ENCODE data around the gene LHX3. TPM values are rescaled to one million over a fixed set of nuclear protein-coding genes. Genes with fewer than 3 reads are reported as not detected.
"Not testable (repeated sequence)": the region's sequence is repeated elsewhere in the genome, so short reads cannot be mapped to it uniquely, and the experiment has no call there.

LHX3 gene
- total RNA-seq, 1 donor from 2014 or later, result not detected

DNA sequence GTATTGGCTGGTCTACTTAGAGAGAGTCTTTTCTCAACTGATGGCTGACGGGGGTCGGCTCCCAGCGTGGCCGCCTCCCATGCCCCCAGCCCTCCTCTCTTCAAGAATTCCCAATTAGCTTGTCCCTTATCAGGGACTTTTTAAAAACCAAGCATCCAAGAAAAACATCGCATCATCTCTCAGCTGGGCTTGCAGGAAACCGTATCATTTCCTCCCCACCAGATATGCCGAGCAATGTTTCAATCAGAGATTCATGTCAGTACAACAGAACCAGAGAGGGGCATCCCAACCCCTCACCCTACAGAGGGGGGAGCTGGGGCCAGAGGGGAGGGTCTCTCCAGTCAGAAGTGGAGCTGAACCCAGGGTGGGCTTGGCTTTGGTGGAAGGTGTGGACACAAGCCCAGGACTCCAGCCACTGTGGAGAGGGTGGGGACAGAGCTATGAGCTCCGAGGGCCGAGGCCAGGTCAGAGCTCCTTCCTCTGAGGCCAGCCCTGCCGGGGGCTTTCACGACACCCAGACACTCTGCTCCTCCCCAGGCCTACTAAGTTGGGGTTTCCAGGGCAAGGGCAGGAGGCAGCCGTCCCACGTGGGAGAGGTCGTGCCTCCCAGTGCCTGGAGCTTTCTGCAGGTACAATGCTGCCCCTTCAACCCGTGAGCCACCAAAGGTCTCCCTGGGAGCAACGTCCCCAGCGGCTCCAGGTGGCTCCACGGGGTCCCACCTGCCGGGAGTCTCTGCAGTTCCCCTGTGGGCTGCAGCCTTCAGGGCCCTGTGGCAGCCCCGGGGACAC is 47.3 kb downstream of the LHX3 start:
- no peak for DNase-seq (ENCODE audit: low spot score)
- no peak for ATAC-seq

DNA sequence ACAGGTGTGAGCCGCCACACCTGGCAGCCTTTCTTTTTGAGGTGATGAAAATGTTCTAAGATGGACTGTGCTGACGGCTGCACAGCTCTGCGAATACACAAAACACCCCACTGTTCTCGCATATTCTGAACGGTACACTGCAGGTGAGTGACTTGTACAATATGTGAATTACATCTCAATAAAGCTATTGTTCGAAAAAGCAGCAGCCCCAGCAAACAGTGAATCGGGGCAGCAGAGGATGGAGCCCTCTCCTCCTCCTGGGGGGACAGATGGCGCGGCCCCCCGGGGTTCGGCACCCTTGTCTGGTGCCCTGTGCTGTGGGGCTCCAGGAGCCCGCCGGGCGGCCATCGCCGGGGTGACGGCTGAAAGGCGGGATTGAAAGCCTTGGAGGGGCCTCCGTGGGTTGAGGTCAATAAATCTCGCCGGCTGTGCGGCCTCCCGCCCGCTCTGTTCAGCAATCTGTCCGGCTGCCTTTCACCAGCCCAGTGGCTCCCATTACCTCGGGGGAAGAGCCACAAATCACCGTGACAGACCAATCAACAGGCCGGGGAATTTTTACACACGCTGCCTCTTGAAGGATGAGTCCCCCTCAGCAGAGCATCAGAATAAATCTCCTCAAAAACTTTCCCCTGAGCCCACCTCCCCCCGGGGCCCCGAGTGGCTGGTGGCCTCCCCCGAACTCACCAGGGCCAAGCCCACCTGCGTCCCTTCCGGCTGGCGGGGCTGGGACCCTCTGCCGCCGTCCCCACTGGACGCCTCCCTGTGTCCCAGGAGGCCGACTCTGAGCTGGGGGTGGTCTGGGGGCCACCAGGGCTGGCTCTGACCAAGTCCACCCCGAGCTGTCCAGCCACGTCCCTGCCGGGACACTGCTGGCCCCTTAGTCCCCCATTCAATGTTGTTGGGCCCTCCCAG is 48.5 kb downstream of the LHX3 start:
- no peak for DNase-seq (ENCODE audit: low spot score)
- no peak for ATAC-seq

DNA sequence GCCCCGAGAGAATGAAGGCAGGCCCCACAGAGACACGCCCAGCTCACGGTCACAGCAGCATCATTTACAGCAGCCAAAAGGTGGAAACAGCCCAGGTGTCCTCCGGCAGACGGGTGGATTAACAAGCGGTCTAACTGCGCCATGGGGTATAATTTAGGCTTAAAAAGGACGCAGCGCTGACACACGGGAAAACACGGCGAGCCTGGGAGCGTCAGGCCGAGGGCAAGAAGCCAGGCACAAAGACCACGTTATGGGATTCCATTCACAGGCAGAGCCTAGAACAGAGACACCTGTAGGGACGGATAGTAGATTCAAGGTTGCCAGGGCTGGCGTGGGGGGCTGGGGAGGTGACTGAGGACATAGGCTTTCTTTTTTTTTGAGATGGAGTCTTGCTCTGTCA is 49.4 kb downstream of the LHX3 start:
- no peak for ATAC-seq
- no peak for DNase-seq (ENCODE audit: low spot score)

DNA sequence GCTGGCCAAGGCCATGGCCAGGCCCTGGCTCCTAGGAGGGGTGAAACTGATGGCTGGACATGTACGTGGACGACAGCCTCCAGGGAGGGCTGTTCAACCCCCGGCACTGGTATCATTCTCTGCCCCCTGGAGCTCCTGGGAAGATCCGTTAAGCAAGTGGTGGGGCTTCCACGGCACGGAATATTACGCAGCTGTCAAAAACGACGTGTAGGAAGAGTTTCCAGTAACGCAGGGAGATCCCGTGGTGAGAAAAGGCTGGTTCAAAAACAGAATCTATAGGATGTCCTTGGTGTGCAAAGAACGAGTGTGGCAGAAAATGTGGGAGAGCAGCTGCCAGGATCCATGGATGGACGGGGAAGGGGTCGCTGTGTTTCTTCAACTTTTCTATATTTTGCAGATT is 50.0 kb downstream of the LHX3 start:
- ATAC-seq (no peak), DNase-seq (ENCODE audit: low spot score) (no peak)

DNA sequence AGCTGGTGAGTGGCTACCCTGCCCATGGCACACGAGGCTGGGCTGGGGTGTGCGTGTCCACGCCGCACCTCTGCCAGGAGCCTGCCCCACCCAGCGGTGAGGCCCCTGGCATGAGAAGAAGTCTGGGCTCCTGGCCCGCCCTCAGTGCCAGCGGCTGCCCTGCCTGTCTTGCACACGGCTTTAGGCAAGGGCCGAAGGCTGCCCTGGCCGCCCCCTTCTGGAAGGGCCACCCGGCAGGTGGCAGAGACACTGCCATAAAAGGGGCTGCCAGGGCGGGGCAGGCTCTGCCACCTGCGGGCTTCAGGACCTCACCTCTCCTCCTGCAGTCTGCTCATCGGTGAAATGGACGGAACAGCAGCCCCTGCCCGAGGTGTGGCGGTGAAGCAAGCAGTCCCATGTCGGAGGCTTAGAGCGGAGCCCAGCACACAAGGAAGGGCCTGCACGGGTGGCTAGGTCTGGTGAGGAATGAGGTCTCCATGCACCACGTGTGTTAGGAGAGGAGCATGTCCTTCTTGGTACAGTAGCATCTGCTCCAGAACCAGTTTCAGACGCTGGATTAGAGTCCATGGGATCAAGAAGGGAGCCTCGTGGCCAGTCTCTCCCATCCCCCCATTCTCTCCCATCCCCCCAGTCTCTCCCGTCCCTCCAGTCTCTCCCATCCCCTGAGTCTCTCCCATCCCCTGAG is 51.4 kb downstream of the LHX3 start:
- no peak for ATAC-seq
- DNase-seq (ENCODE audit: low spot score), result no peak

DNA sequence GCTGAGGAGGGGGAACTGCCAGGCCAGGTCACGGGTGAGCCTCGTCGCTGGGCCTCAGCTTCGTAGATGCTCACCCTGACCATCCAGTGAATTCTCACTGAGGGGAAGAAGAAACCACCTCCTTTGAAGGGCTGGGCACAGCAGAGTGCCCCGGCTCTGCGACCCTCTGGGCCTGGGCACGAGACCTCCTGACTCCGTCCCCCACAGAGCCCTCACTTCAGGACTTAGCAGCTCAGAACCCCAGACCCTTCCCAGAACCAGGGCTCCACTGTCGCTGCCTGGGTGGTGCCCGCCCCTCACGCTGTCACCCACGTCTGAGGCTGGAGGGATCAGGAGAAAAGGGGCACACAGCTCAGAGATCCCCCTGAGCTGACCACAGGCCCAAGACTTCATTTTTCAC is 52.0 kb downstream of the LHX3 start:
- no peak for DNase-seq (ENCODE audit: low spot score)
- no peak for ATAC-seq

DNA sequence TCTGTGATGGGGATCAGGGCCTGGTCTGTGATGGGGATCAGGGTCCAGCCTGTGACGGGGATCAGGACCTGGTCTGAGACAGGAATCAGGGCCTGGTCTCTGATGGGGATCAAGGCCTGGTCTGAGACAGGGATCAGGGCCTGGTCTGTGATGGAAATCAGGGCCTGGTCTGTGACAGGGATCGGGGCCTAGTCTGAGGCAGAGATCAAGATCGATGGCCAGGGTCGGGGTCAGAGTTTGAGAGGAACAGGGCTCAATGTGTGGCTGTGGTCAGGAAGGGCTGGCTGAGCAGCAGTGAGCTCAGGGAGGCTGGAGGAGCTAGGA is 52.4 kb downstream of the LHX3 start:
- no peak for DNase-seq (ENCODE audit: low spot score)
- ATAC-seq, result no peak

DNA sequence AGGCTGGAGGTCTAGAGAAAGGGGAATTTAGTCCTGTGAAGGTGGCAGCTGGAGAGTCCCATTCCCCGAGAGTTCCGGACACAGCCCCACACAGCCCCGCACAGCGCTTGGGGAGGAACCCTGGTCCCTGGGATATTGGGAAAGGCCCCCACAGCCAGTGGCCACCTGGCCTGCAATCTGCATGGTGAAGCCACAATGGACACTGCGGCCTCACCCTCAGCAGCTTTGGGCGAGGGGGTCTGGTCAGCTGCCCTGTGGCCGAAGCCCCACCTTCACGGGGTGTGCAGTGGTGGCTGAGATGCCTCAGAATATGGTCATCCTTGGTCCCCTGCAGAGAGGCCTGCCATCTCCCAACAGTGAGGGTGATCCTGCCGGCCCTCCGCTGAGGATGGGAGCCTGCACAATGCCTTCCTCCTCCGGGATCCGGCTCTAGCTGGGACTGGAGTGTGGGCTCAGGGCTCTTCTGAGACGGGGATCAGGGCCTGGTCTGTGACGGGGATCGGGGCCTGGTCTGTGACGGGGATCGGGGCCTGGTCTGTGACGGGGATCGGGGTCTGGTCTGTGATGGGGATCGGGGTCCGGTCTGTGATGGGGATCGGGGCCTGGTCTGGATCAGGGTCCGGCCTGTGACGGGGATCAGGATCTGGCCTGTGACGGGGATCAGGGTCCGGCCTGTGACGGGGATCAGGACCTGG is 52.9 kb downstream of the LHX3 start:
- DNase-seq (ENCODE audit: low spot score) (no peak), ATAC-seq (no peak)

DNA sequence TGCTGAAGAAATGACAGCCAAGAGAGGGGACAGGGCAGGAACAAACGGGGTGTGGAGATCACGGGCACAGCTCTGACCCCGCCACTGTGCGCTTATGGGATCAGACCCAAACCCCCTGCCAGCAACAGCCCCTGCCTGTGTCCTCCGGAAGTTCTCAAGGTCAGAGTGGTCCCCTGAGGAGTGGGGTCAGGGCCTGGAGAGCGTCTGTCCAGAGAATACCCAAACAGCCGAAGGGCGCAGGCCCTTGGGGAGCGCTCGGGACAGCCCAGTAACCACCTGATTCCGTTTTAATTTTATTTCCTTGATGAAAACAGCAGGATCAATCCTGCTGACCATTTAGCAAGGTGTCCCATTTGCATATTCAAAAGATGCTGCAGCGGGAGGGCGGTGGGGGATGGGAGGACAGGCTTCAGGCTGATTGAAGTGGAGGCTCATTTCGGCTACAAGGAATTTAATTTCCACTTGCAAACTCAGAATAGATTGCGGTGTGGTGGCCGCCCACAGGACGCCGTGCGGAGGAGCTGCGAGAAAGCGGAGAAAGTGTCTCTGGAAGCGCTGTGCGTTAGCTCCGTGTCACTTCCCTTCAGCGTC is 53.6 kb downstream of the LHX3 start:
- ATAC-seq (no peak), DNase-seq (ENCODE audit: low spot score) (no peak)

DNA sequence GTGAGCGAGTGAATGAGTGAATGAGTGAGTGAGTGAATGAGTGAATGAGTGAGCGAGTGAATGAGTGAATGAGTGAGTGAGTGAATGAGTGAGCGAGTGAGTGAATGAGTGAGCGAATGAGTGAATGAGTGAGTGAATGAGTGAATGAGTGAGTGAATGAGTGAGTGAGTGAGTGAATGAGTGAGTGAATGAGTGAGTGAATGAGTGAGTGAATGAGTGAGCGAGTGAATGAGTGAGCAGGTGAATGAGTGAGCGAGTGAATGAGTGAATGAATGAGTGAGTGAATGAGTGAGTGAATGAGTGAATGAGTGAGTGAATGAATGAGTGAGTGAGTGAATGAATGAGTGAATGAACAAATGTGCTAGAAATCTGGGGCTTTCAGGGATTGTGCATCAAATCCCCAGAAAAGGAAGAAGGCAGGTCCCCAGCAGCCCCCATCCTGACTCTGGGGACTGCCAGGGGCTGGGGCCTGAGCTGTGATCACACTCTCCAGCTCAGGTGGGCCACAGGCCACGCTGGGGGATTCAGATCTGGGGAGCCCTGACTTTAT is 54.2 kb downstream of the LHX3 start:
- not testable (repeated sequence) for DNase-seq (ENCODE audit: low spot score); ATAC-seq

DNA sequence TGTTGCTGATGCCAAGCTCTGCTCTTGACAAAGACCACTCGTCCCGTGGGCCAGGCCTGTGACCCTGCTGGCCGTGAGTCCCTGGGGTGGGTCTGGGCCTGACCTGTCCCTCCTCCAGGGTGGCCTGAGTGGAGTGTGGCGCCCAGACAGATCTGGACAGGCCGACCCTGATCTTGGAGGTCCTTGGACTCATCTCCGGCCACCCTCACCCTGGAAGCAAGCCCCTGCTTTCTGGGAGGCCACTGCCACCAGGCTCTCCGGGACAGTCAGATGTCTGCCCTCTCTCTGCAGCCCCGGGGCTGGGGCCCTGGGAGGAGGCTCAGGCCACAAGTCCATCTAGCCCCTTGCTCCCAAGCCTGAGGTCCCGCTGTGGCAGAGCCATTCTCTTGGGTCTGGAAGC is 55.1 kb downstream of the LHX3 start:
- no peak for ATAC-seq

DNA sequence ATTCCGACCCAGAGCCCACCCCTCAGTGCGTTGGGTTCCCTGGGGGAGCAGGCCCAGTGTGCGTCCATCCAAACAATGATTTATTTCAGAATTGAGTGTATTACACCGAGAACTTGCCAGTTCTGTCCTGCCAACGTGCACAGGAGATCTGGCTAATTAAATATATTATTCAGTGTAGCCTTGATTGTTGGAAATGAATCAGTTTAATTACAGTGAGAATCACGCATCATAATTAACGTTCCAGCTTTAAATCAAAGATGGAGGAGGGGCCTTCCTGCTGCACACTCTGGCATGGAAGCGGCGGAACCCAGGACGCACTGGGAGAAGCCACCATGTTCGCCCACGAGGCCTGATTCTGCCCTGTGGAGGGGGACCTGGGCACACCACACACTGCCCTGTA is 55.6 kb downstream of the LHX3 start:
- DNase-seq (ENCODE audit: low spot score) (no peak), ATAC-seq (no peak)

More for the DNA sequence above, 55.1 kb downstream of the LHX3 start:
- no peak for DNase-seq (ENCODE audit: low spot score)

DNA sequence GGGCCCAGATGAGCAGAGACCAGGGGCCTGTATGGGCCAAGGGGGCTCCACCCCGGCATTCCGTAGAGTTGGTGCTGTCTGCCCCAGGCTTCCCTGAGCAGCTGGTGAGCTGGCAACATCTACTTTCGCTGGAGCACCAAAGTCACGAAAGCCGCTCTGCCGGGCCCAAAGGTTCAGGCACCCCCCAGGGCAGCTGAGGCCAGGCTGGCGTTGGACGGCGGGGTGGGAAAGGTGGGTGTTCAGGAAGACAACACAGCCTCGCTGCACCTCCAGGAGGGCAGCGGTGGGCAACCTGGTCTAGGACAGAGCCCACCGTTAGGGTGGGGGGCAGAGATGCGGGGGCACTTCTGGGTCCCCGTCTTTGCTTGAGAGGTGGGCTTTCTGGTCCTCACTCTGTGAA is 56.2 kb downstream of the LHX3 start:
- DNase-seq (ENCODE audit: low spot score), result no peak
- ATAC-seq, result no peak

DNA sequence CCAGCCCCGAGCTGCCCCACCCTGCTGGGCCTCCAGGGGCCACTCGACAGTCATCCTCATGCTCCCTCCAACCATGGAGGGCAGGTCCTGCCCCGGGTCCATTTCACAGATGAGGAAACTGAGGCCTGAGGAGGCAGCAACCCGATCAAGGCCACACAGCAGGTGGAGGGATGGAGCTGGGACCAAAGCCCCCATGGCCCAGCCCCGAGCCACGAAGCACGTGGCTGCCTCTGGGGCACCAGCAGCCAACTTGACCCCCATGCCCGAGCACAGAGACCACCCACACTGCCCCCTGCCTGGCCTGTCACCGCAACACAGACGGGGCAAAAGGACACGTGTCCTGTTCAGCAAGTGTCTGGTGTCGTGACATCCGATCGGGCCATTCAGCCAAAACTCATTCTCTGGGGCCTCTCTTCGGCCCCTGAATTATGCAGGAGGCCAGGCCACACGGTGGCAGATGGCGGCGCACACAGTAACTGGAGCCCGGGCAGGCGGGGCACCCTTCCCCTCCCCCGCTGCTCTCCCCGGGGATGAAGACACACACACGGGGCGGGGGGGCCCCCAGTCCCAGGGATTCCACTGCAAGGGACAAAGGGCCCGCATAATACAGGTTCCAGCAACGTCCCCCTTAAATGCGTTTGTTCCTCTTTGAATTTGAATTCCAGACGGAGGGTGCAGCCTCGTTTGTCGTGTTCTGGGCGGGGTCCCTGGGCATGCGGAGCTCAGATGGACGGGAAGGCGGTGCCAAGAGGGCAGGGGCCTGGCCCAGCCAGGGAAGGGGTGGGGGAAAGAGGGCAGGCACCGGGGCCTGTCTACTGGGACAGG is 56.8 kb downstream of the LHX3 start:
- no peak for ATAC-seq

DNA sequence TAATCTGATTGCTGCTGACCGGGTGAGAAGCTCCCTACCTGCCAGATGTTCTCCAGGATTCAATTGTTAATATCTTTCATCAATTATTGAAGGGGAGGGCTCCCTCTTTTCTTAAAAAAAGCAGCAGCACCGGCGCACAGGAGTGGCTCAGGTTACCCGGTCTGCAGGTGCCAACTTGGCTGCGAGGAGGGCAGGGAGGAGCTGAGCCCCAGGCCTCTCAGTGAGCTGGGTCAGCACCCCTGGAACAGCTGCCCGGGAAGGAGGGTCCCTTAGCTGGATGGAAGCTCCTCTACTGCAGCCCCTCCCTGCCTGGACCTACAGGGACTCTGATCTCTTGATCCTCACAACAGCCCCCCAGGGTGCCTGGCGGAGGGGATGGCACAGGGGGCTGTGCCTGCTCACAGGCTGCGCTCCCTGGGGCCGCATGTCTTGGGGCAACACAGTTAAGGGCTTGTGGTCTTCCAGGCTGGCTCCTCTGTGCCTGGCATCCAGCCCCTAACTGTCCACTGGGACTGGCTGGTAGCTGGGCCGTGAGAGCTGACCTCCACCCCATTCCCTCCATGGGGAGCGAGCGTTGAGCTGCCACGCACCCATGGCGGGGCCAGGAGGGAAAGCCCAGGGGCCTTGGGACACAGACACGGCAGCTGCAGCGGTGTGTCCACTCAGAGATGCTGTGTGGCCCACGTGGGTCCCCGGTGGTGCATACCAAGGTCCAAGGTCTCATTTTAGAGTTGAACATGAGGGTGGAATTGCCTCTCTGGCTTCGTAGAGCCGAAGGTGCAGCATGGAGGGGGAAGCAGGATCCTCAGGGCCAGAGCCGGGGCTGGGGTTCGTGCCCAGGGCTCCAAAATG is 57.7 kb downstream of the LHX3 start:
- no peak for ATAC-seq
- no peak for DNase-seq (ENCODE audit: low spot score)

More for the DNA sequence above, 56.8 kb downstream of the LHX3 start:
- no peak for DNase-seq (ENCODE audit: low spot score)
